HG03378 (cell line): ENCODE measurements around the gene YBX1.
"Not testable (repeated sequence)": the region's sequence is repeated elsewhere in the genome, so short reads cannot be mapped to it uniquely, and the experiment has no call there.

Source experiments
- ATAC-seq: cut with Tn5 transposase; IDR thresholded peaks from one replicate; pipeline ENCODE4 v1.9.1; 2021; ENCODE audit warnings: mild to moderate bottlenecking, moderate library complexity; ENCODE audit not compliant: unreplicated experiment

YBX1 gene

DNA sequence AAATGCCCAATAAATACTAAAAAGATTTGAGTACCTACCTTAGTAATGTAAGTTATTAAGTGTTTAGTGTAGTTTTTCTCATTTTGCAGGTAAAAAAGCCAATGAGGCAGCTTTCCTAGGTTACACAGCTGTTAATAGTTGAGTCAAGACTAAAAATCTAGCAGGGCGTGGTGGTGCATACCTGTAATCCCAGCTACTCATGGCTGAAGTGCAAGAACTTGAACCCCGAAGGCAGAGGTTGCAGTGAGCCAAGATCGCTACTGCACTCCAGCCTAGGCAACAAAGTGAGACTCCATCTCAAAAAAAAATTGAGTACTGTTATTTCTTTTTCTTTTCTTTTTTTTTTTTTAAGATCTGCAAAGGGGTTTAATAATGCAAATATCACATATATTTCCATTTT is 7.7 kb downstream of the YBX1 start:
- no peak for ATAC-seq

DNA sequence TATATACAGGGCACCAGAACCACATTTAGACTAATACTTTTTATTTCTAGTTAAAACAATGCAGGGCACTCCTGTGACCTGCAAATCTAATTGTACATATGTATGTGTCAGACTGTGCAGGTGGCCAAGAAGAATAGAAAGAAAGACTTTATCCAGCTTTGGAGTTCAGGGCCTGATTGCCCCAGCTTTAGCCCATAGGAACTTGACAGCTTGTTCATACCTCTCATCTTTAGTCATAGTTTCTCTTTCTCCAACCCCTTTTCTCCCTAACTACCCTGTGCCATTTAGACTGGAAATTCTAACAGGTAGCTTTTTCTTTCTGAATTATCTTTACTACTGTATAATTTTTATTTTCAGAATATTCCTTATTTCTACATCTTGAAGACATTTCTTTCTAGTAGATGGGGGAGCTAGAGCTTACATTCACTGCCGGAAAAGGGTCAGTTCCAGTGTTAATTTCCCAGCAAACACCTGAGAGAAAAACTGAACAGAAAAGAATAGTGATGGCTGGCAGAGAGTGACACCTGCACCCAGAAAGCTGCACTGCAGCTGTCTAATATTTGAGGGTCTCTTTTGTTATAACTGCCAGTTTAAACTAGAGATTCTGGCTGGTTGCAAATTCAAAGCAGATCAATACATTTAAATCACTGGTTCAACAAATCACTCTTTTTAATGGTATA is 8.4 kb downstream of the YBX1 start:
- no peak for ATAC-seq

DNA sequence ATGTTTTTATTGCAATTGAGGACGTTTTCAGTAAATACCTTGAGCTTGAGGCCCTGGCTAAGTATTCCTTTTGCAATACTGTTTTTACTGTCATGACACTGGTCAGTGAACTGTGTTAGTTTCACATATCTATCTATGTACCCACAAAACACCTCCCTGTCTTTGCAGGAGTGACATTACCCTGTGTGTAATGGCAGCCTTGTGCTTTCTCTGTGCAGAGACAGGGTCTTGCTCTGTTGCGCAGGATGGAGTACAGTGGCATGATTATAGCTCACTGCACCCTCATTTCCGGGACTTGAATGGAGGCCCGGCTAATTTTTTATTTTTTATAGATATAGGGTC is 8.9 kb downstream of the YBX1 start:
- ATAC-seq: no peak

DNA sequence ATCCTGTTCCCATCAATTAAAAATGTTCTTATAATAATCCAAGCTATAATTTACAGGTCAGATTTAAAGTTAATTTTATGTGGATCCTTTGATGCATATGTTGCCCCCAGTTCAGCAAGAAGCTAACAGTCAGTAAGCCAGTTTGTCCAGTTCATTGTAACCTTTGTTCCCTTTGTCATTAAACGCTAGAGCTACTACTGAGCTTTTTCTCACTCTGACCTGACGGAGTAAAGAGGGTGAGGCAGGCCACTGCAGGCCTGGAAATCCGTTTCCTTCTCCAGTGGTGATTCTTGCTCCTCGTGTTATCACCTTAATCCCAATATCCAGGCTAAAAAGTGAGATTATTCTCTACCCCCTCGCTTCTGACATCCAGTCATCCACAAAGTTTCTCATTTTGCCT is 10.2 kb downstream of the YBX1 start:
- ATAC-seq: no peak

DNA sequence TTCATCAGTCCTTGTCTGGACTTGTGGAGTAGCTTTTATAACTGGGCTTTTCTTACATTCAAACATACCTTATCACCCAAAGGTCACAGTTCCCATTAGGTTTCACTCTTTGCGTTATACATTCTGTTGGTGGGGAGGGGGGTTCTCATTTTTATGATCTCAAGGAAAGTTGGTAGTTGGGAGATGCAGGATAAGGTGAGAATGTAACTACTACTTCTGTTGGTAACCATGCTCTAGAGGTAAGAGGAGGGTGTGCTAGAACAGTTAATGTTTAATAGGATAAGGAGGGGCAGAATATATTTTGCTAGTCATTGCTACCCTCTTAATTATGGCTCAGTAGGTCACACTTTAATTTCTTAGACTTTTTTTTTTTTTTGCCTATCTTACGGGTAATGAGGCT is 10.7 kb downstream of the YBX1 start:
- ATAC-seq: no peak

DNA sequence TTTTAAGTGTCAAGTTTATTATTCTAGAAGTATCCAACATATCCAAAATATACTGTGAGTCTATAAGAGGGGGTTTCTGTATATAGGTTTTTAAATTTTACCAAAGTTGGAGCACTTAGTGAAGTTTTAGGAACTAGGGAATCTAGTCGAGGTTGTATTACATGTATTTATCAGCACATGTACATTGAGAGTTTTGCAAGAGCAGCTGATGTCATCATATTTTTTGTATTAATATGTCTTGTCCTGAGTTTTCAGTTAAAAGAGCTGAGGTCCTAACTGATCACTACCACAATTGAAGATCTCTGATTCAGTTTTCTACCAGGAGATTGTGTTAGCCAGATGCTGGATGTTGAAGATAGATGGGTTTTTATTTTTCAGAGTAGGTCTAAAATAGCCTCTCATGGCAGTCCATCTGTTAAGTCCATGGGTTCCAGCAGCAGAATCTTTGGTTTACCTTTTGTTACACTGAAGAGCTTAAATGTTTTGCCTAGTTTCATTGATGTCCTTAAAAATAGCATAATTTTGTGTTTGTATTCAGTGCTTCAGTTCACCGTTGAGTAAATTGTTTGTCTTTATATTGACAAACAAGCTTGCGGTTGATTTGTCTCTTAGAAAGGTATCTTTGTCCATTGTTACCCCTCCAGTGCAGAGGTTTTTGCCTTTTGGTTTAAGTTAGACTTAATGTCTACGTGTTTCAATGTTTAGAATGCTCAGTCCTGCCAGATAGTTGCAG is 16.0 kb downstream of the YBX1 start:
- no peak for ATAC-seq

DNA sequence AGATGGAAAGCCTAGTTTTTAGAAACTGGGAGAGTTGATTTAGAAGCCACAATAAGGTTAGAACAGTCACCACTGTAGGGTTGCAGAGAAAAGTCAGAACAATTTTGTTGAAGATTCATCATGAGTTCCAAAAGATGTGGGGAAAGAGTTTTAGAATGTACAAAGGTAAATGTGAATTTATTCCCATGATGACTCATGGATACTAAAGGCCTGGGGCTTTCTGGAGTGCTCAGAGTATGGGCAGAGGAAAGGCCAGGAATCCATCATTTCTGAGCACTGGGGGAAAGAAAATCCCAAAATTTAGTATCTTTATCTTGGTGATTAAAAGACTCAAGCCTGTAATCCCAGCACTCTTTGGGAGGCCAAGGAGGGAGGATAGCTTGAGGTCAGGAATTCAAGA is 17.8 kb downstream of the YBX1 start:
- no peak for ATAC-seq

DNA sequence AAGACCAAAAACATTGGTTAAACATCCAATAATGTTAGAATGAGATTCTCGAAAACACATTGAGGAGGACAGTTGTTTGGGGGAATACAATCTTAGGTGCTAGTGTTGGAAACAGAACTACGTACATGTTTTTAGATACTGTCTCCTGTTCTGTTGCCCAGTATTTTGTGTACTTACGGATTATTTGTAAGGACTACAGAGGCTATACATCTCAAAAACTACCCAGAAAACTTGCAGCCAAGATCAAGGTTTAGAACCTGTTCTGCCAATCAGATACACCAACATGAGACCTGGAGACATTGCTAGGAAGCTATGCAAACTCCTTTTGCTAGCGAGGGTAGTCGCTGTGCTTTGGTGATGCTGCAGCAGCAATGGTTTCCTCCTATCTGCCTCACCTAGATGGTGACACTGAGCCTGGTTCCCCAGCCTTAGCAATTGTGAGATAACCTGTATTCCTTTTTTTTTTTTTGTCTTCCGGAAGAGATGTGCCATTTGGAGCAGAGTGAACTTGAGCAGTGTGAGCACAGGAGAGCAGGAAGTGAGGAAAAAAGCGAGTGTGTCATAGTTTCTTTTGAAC is 21.8 kb downstream of the YBX1 start:
- ATAC-seq: no peak

DNA sequence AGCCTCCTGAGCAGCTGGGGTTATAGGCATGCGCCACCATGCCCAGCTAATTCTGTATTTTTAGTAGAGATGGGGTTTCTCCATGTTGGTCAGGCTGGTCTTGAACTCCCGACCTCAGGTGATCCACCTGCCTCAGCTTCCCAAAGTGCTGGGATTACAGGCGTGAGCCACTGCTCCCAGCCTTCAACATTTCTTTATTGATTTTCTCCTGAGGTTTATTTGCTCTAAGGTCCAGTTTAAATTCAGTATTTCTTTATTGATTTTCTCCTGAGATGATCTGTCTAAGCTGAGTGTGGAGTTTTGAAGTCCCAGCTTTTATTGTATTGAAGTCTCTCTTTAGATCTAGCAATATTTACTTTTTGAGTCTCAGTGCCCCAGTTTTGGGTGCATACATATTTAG is 30.6 kb downstream of the YBX1 start:
- ATAC-seq: not testable (repeated sequence)

DNA sequence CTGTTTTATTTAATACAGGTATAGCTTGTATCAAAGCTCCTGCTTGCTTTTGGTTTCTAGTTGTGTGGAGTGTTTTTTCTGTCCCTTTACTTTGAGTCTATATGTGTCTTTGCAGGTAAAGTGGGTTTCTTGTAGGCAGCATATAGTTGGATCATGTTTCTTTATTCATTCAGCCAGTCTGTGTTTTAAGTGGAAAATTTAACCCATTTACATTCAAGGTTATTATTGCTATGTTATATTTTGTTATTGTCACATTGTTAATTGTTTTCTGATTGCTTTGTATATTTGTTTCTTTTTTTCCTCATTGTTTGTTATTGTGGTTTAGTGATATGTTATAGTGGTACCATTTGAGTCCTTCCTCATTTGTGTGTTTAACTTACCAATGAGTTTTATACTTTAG is 31.1 kb downstream of the YBX1 start:
- ATAC-seq: no peak

DNA sequence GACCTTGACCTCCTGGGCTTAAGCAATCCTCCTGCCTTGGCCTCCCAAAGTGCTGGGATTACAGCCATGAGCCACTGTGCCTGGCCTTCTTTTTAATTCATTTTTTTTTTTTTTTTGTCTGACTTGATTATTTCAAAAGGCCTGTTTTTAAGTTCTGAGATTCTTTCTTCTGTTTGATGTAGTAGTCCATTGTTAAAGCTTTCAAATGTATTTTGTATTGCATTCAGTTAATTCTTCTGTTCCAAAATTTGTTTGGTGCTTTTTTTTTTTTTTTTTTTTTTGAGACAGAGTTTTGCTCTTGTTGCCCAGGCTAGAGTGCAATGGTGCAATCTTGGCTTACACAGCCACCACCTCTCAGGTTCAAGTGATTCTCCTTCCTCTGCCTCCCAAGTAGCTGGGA is 32.2 kb downstream of the YBX1 start:
- ATAC-seq: not testable (repeated sequence)

DNA sequence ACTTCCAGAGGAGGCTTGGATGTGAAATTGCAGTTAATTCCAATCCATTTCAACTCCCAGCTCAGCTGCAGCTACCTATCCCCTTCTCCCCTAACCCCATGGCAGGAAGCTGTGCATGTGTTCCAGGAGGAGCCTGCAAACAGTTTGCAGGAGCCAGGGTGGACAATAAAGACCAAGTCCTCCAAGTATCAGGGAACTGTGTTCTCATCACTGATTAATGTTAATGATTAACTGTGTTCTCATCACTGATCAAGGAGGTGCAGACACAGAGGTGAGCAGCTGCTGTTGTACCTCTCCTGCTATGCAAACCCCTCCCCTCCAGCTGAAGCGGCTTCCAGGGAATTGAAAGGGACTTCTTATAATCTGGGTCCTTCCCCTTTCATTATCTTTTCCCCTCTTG is 38.6 kb downstream of the YBX1 start:
- ATAC-seq: no peak

DNA sequence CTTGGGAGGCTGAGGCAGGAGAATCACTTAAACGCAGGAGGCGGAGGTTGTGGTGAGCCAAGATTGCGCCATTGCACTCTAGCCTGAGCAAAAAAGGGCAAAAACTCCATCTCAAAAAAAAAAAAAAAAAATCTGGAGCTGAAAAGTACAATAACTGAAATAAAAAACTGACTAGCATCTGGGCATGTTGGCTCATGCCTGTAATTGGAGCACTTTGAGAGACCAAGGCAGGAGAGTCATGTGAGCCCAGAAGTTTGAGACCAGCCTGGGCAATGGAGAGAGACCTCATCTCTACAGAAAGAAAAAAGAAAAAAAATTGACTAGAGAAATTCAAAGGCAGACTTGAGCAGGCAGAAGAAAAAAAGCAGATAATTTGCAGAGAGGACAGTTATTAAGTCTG is 39.7 kb downstream of the YBX1 start:
- ATAC-seq: no peak

DNA sequence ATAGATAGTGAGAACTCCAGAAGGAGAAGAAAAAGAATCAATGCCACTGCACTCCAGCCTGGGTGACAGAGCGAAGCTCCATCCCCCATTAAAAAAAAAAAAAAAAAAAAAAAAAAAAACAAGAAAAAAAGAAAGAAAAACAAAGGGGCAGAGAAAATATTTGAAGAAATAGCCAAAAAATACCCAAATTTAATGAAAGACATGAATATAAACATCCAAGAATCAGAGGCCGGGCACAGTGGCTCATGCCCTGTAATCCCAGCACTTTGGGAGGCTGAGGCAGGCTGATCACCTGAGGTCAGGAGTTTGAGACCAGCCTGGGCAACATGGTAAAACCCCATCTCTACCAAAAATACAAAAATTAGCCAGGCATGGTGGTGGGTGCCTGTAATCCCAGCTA is 40.2 kb downstream of the YBX1 start:
- ATAC-seq: not testable (repeated sequence)

DNA sequence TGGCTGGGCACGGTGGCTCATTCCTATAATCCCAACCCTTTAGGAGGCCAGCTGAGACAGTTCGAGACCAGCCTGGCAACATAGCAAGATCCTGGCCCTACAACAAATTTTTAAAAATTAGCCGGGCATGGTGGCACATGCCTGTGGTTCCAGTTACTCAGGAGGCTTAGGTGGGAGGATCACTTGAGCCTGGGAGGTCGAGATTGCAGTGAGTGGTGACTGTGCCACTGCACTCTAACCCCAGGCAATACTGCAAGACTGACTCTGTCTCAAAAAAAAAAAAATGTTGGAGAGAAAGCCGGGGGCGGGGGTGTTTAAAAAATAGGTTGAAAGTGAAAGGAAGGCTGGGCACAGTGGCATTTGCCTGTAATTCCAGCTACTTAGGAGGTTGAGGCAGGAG is 41.3 kb downstream of the YBX1 start:
- ATAC-seq: no peak

DNA sequence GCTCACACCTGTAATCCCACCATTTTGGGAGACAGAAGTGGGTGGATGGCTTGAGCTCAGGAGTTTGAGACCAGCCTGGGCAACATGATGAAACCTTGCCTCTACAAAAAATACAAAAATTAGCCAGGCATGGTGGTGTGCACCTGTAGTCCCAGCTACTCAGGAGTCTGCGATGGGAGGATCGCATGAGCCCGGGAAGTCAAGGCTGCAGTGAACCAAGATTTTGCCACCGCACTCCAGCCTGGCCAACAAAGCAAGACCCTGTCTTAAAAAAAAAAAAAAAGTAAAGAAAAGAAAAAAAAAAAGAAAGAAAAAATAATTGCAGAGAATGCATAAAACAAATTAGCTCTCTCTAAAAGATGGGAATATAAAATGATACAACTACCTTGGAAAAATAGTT is 43.6 kb downstream of the YBX1 start:
- ATAC-seq: not testable (repeated sequence)

DNA sequence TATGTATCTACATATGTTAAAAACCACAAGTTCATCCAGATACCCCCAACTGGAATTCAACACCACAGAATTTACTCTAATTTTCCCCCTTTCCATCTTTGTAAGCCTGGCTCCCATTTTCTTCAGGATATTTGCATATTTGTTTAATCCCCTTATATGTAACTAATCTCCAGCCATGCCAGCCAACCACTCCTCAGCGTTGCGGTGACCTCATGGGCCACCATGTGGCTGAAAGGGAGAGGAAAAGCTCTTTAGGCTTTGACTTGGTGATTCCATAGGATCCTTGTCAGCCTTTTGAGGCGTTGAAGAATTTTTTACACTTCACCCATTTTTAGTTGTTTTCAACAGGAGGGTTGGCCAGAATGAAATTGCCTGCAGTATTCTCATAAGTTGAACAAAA is 47.8 kb downstream of the YBX1 start:
- no peak for ATAC-seq

DNA sequence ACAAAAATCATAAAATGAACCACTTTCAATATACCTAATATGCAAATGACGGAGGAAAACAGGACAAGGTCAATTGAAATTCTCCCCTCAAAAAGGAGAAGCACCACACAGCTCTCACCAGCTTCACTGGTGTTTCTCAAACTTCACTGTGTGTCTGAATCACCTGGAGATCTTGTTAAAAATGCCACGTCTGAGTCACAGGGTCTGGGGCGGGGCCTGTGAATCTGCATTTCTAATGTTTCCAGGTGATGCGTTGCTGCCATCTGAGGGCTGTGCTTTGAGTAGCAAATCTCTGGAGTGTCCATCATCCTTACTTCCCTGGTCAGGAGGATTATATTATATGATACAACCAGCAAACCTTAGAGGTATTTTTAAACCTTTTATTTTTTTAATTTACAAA is 48.8 kb downstream of the YBX1 start:
- ATAC-seq: no peak

DNA sequence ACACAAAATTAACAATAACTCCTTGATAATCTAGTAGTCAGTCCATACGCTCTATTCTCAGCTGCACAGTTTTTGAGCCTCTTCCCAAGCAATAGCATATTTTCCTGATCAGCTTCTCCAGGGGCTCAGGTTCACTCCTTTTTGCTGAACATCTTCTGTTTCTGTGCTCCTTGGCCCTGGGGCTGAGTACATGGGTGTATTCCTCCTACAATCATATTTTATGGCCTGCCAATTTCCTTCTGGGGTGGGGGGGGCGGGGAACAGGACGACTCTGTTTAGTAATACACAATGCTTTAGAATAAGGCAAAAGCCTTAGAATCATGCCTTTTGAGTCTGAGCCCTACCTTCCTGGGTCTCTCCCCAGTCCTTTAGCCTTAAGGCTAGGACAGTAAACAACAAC is 49.4 kb downstream of the YBX1 start:
- no peak for ATAC-seq

DNA sequence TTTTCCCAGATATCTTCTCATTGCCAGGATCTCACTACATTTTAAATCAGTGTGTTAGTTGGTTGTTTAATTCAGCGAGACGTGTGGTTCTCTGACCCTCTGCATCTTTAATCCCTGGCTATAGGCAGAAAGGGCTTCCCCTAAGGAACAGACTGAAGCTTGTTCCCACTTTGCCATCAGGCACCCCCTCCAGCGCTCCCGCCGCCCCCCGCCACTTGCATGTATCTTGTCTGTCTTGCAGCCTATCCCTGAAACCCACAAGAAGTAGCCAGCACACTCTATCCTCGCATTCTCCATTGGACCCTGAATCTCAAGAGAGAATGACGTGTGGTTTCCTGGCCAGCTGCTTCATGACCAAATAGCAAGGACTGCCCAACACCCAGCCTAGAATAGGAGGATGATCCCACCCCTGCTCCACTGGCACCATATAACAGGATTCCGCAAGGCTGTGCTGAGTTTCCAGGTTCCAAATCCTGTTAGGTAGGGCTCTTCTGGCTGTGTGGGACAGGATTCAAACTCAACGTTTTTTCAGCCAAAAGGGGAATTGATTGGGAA is 50.0 kb downstream of the YBX1 start:
- ATAC-seq: no peak

DNA sequence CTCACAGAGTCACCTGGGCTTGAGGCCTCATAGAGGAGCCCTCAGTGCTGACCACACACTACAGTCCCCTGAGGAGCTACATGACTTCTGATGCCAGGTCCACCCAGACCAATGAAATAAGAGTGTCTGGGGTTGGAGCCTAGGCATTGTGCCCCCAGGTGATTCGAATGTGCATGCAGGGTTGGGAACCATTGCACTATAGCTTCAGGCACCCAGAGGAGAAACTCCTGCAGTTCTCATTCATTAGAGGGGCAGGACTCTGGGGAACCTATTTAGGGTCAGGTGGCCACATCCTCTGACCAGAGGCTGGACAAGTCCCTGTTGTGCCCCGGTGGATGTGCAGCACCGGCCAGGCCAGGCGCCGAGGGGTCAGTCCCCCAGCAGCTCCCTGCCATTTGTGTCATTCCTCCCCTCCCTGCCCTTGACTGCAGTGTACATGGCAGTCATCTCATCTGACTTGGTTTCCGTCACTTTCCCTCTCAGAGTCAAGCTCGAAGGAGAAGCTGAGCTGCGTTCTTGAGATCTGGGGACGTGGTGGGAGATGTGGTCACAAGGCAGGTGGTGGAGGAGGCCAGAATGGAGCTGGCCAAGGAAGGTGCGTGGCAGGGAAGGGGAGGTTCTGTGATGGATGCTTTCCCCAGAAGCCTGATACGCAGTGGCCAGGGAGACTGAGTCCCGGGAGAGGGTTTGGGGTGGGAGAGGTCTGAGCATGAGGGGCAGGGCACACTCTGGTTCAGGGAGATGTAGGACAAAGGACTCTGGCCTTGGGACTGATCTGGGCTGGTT is 51.4 kb downstream of the YBX1 start:
- no peak for ATAC-seq
